C4-2B (cell line): ENCODE measurements around the gene SYT8.

Source experiments
- H3K27ac ChIP-seq: fragments of 450-650 bp; 2 replicates; pipeline ENCODE4 v1.5.1; 2017
- CTCF ChIP-seq: fragments of 450-650 bp; conservative IDR thresholded peaks from 2 replicates; pipeline ENCODE4 v1.5.1; 2017; ENCODE audit warnings: mild to moderate bottlenecking
- ZFX ChIP-seq: fragments of 450-650 bp; IDR thresholded peaks from 2 replicates; pipeline ENCODE4 v1.6.1; 2017

SYT8 gene

GRCh38 chr11:1877211-1878136 is 42.7 kb downstream of the SYT8 start:
- H3K27ac ChIP-seq, result no peak overlapping the region
- TF ChIP-seq CTCF (no peak), ZFX (no peak)

- H3K27ac ChIP-seq, result no peak overlapping the region
- no peak for TF ChIP-seq CTCF
- no peak for TF ChIP-seq ZFX
Observed at GRCh38 chr11:1878137-1879031, 43.6 kb downstream of the SYT8 start.

GRCh38 chr11:1879342-1879940 is 44.7 kb downstream of the SYT8 start:
- TF ChIP-seq ZFX, result no peak
- TF ChIP-seq CTCF, result no peak
- H3K27ac ChIP-seq, result no peak overlapping the region

GRCh38 chr11:1879941-1880720 is 45.3 kb downstream of the SYT8 start:
- no peak overlapping the region for H3K27ac ChIP-seq
- TF ChIP-seq CTCF (no peak), ZFX (no peak)

GRCh38 chr11:1880746-1881441 is 46.1 kb downstream of the SYT8 start:
- H3K27ac ChIP-seq, result no peak overlapping the region
- TF ChIP-seq CTCF (no peak), ZFX (no peak)

GRCh38 chr11:1881442-1882264 is 46.9 kb downstream of the SYT8 start:
- no peak overlapping the region for H3K27ac ChIP-seq
- no peak for TF ChIP-seq CTCF
- no peak for TF ChIP-seq ZFX
